Progenitor cell of endocrine pancreas (in vitro differentiated cells): Measurements from ENCODE around the gene EOMES. TPM values are rescaled to one million over a fixed set of nuclear protein-coding genes. Genes with fewer than 3 reads are reported as not detected.

Experiments used
- DNase-seq: peaks from one replicate; pipeline ENCODE4 v3.0.0; 2021; ENCODE audit warnings: low spot score; ENCODE audit not compliant: unreplicated experiment
- H3K27ac Mint-ChIP-seq: 2 replicates; pipeline ENCODE4 v1.8.0; 2021; ENCODE audit warnings: mild to moderate bottlenecking, moderate library complexity, mixed read lengths
- H3K27me3 Mint-ChIP-seq: 2 replicates; pipeline ENCODE4 v1.8.0; 2021; ENCODE audit warnings: mixed read lengths
- H3K36me3 Mint-ChIP-seq: 2 replicates; pipeline ENCODE4 v1.8.0; 2022; ENCODE audit warnings: mixed read lengths; ENCODE audit not compliant: insufficient read depth
- H3K4me1 Mint-ChIP-seq: 2 replicates; pipeline ENCODE4 v1.8.0; 2021; ENCODE audit warnings: low read depth, mixed read lengths
- H3K4me3 Mint-ChIP-seq: 2 replicates; pipeline ENCODE4 v1.8.0; 2021; ENCODE audit warnings: low read depth, mild to moderate bottlenecking, moderate library complexity, mixed read lengths
- H3K9me3 Mint-ChIP-seq: 2 replicates; pipeline ENCODE4 v1.8.0; 2021; ENCODE audit warnings: low read depth, mixed read lengths
- CTCF ChIP-seq: fragments of 200-600 bp; sonication (generic); IDR thresholded peaks from one replicate; pipeline ENCODE4 v1.5.0; 2021; ENCODE audit warnings: antibody characterized with exemption, mild to moderate bottlenecking; ENCODE audit not compliant: unreplicated experiment
- total RNA-seq: library from RNA; stranded (reverse); gene quantifications from 2 replicates; pipeline ENCODE4 v1.2.1, GENCODE V29; 2021

Gene EOMES
- total RNA-seq, 1 donor from 2014 or later, result not detected

DNA sequence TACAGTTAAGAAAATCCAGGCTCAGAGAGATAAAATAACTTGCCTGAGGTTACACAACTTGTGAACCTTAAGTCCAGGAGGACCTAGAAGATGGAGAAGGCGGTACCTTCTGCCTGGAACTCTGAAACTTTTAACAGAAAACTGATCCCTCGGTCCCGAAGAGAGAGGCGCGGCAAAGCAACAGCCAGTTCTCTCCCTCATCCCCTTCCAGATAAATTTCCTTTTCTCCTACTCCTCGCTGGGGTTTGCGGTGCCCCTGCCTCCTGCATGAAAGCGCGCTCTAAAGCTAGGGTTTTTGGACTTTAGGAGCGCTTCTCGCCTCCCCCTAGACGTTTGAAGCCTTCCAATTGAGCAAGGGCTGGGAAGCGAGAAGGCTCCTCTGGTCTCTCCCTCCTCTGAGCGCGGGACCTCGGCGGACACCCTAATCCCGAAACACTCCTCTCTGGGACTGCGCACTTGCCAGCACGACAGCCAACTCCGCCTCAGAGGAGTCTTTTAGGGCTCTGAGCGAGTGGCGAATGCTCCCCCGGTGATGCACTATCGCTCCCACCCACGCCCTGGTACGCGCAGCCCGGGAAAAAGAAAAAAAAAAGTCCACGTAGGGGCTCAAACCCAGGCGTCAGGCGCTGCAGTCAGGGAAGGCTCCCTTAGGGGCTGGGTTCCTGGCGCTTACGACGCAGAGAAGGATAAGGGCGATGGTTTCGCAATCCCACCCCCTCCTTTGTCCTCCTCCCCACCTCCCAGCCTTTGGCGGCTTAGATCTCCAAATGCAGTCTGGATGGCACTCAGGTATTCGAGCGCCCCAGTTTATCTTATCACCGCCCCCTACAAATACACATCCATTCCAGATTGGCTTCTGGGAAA is 7.9 kb upstream of the EOMES start:
- no peak overlapping the region for H3K27ac Mint-ChIP-seq
- peak overlapping the region; percentile 8 for H3K4me3 Mint-ChIP-seq
- peaks cover 13% of the 10 kb centered on the region for H3K4me1 Mint-ChIP-seq
- H3K36me3 Mint-ChIP-seq, result no peaks in the 10 kb centered on the region
- peaks cover 82% of the 10 kb centered on the region for H3K27me3 Mint-ChIP-seq
- H3K9me3 Mint-ChIP-seq, result no peaks in the 10 kb centered on the region
- no peak for TF ChIP-seq CTCF
- DNase-seq, result no peak

GRCh38 chr3:27729325-27729724 is 7.2 kb upstream of the EOMES start:
- TF ChIP-seq CTCF, result no peak
- H3K4me3 Mint-ChIP-seq, result peak overlapping the region; percentile 20
- H3K4me1 Mint-ChIP-seq, result peaks cover 13% of the 10 kb centered on the region
- H3K27me3 Mint-ChIP-seq, result peaks cover 89% of the 10 kb centered on the region
- H3K36me3 Mint-ChIP-seq, result no peaks in the 10 kb centered on the region
- H3K9me3 Mint-ChIP-seq, result no peaks in the 10 kb centered on the region
- DNase-seq, result no peak
- H3K27ac Mint-ChIP-seq, result no peak overlapping the region

DNA sequence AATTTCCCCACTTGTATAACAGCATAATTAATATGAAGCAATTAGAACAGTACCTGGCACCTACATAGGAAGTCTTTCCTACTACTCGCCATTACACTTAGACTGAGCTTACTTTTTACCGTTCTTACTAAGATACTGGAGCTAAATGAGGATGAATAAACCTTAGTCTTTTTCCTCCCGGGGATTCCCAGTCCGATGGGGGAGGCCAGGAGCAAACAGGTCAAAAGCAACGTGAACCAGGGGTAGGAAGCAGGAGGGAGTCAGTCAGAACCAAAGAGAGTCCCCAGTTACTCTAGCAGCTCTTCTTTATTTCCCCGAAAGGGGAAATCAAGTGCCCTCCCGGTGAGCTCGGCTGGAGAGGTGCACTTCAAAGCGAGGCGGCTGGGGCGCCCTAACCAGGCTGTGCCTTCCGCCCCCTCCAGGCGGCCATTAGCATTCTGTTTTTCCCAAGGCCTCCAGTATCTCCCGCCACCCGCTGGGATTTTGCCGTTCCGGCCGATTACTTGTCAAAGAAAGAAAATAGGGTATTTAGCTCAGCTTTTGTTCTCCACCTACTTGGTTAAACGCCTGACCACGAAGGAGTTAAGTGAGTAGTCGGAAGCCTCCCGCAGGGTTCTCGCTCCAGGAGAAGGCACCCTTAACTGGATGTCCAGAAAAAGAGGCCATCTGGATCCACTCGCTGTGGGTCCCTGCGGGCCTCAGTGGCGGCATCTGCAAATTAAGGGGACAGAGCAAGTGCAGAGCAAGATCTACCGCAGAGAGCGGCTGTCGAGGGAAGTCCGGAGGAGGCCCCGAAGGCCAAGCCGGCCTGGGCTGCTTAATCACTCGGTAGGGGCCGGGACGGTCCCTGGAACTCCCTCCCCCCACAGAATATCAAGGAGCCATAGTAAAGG is 6.3 kb upstream of the EOMES start:
- DNase-seq, result no peak
- Mint-ChIP-seq H3K9me3 (no peaks in the 10 kb centered on the region), H3K36me3 (no peaks in the 10 kb centered on the region), H3K27me3 (peaks cover 92% of the 10 kb centered on the region), H3K4me1 (peaks cover 18% of the 10 kb centered on the region), H3K27ac (no peak overlapping the region), H3K4me3 (peak overlapping the region; percentile 46)
- TF ChIP-seq CTCF, result peak; percentile 34

DNA sequence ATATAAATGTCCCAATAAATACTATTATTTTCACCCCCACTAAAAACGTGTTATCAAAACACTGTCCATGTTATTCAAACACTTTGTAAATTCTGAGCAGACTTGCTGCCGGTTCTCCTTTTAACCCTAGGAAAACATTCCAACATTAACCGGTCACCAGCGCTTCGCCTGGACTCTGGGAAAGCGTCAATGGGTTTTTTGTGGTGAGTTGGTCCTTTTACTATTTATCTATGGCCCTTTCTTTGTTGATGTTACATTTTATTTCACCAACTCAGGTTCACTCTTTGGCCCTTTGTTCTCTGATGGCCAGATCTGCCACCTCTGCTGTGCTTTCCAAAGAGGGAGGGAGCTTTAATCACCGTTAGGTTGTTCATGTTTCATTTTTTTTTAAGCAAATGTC is 4.1 kb upstream of the EOMES start:
- H3K4me3 Mint-ChIP-seq, result no peak overlapping the region
- no peak for DNase-seq
- H3K36me3 Mint-ChIP-seq, result no peaks in the 10 kb centered on the region
- H3K27me3 Mint-ChIP-seq, result peaks cover 93% of the 10 kb centered on the region
- H3K4me1 Mint-ChIP-seq, result peaks cover 23% of the 10 kb centered on the region
- no peaks in the 10 kb centered on the region for H3K9me3 Mint-ChIP-seq
- H3K27ac Mint-ChIP-seq, result no peak overlapping the region
- no peak for TF ChIP-seq CTCF

DNA sequence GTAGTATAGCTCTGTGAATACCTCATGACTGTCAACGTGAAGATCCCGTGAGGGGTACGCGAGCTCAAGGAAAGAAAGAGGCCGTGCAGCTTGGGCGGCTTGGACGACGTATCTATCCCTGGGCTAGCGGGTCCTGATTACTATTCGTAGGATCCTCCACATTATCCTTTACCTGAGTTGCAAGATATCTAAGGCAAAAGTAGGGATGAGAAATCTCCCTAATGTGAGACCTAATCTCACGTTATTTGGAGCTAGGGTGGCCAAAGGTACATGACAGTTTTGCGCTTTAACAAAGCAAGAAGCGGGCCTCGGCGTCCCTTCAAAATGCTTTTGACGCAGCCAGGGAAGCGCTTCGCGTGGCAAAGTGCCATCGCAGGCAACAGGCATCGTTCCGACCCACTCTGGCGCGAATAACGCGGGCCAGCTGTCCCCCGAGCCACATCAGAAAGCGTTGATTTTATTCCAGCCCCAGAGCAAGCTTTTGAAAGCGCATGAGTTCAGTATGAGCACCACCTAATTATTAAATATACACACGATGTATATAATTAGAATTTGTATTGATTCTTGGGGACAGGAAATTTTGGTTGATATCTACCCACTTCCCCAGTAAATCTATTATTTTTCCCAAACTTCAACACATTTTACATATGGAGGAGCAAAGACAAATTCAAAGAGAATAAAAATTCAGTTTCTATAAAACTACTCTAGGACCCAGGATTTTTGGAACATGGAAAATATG is 2.5 kb upstream of the EOMES start:
- H3K4me1 Mint-ChIP-seq, result peaks cover 21% of the 10 kb centered on the region
- no peak overlapping the region for H3K4me3 Mint-ChIP-seq
- H3K9me3 Mint-ChIP-seq, result no peaks in the 10 kb centered on the region
- peaks cover 93% of the 10 kb centered on the region for H3K27me3 Mint-ChIP-seq
- TF ChIP-seq CTCF, result no peak
- H3K27ac Mint-ChIP-seq, result no peak overlapping the region
- no peaks in the 10 kb centered on the region for H3K36me3 Mint-ChIP-seq
- DNase-seq, result no peak
